IPS-15b (cell line): ENCODE results near the gene NOP53.
A peak's percentile ranks its signal among the peaks of the same experiment; 100 is the strongest.
"Not testable (repeated sequence)": the region's sequence is repeated elsewhere in the genome, so short reads cannot be mapped to it uniquely, and the experiment has no call there.

Experiments
- H3K27me3 ChIP-seq: one replicate; pipeline ENCODE4 v1.6.1; 2013; ENCODE audit warnings: low read length; ENCODE audit not compliant: control insufficient read depth, insufficient read depth
- H3K36me3 ChIP-seq: one replicate; pipeline ENCODE4 v1.6.1; 2013; ENCODE audit warnings: low read length; ENCODE audit not compliant: control insufficient read depth, insufficient read depth
- H3K4me1 ChIP-seq: one replicate; pipeline ENCODE4 v1.6.1; 2013; ENCODE audit warnings: mild to moderate bottlenecking, low read length; ENCODE audit not compliant: control insufficient read depth, insufficient read depth
- H3K4me3 ChIP-seq: one replicate; pipeline ENCODE4 v1.5.1; 2013; ENCODE audit warnings: low read depth, low read length
- H3K9ac ChIP-seq: one replicate; pipeline ENCODE4 v1.6.1; 2013; ENCODE audit warnings: low read depth, mild to moderate bottlenecking, low read length
- H3K9me3 ChIP-seq: one replicate; pipeline ENCODE4 v1.6.1; 2013; ENCODE audit warnings: mild to moderate bottlenecking, low read length; ENCODE audit not compliant: control insufficient read depth, insufficient read depth

The NOP53 gene

DNA sequence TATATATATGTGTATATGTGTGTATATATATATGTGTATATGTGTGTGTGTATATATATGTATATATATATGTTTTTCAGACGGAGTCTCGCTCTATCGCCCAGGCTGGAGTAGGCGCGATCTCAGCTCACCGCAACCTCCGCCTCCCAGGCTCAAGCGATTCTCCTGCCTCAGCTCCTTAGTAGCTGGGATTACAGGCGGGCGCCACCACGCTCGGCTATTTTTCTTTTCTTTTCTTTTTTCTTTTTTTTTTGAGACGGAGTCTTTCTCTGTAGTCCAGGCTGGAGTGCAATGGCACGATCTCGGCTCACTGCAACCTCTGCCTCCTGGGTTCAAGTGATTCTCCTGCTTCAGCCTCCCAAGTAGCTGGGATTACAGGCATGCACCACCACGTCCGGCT lies 783 bp downstream of the NOP53 start:
- not testable (repeated sequence) for H3K9me3 ChIP-seq, H3K4me1 ChIP-seq, H3K27me3 ChIP-seq
- Histone ChIP-seq H3K36me3 (peaks cover 27% of the 10 kb centered on the region), H3K4me3 (peak overlapping the region; percentile 78), H3K9ac (peak overlapping the region; percentile 73)

DNA sequence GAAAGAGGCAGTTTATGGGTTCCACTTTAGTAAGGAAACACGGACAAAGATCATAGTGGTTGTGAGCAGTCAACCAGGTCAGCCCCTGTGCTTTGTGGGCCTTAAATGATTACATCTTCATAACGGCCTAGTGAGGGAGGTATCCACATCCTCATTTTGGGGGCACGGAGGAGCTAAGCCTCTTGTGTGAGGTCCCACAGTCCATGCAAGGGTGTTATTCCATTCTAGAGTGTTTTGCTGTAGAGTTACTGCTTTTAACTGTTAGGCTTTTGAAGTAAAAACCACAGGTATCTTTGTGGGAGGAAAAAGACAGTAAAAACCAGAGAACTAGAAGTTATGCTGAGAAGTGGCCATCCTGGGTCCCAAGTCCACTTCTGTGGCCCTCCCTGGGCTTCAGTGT lies 4.0 kb downstream of the NOP53 start:
- no peak overlapping the region for H3K4me3 ChIP-seq
- no peaks in the 10 kb centered on the region for H3K27me3 ChIP-seq
- H3K4me1 ChIP-seq = no peaks in the 10 kb centered on the region
- H3K9me3 ChIP-seq = no peaks in the 10 kb centered on the region
- peaks cover 58% of the 10 kb centered on the region for H3K36me3 ChIP-seq
- H3K9ac ChIP-seq = no peak overlapping the region

DNA sequence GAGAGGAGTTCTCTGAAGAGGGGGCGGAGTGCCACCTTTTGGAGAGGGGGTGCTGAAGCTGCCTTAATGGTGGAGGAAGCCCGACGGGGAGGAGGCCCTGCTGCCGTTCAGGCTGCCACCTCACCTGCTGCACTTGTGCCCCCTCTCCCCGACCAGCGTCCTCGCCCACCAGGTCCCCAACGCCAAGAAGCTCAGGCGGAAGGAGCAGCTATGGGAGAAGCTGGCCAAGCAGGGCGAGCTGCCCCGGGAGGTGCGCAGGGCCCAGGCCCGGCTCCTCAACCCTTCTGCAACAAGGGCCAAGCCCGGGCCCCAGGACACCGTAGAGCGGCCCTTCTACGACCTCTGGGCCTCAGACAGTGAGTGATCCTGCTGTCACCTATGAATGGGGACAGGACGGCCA lies 5.4 kb downstream of the NOP53 start:
- Histone ChIP-seq H3K27me3 (no peaks in the 10 kb centered on the region), H3K9ac (no peak overlapping the region), H3K4me1 (no peaks in the 10 kb centered on the region), H3K36me3 (peaks cover 68% of the 10 kb centered on the region), H3K4me3 (no peak overlapping the region), H3K9me3 (no peaks in the 10 kb centered on the region)

DNA sequence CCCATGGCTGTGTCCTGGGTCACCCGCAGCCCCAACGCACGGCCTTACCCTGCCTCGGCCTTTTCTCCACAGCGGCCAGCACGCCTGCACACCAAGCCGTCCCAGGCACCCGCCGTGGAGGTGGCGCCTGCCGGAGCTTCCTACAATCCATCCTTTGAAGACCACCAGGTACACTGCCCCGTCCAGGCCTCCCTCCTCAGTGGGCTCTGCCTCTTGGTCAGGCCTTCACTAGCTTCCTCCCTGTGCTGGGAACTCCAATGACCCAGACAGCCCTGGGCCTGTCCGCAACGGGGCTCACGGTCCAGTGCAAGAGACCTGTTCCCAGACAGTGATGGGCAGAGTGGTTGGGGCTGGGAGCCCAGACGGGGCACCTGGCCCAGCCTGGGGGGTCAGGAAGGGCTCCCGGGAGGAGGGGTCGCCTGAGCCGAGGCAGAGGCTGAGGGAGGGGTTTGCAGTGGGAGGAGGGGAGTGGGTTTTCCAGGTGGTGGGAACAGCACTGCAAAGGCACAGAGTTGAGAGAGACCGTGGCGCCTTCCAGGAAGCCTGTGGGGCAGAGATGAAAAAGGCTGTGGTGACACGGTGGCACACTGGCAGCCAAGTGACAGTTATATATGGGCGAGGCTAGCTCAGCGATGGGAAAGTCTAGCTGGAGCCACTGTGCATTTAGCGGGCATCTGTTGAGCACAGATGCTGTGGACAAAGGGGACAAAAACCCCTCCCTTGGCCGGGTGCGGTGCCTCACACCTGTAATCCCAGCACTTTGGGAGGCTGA lies 7.3 kb downstream of the NOP53 start:
- Histone ChIP-seq H3K27me3 (no peaks in the 10 kb centered on the region), H3K9ac (no peak overlapping the region), H3K4me3 (no peak overlapping the region), H3K36me3 (peaks cover 81% of the 10 kb centered on the region), H3K9me3 (no peaks in the 10 kb centered on the region), H3K4me1 (no peaks in the 10 kb centered on the region)

DNA sequence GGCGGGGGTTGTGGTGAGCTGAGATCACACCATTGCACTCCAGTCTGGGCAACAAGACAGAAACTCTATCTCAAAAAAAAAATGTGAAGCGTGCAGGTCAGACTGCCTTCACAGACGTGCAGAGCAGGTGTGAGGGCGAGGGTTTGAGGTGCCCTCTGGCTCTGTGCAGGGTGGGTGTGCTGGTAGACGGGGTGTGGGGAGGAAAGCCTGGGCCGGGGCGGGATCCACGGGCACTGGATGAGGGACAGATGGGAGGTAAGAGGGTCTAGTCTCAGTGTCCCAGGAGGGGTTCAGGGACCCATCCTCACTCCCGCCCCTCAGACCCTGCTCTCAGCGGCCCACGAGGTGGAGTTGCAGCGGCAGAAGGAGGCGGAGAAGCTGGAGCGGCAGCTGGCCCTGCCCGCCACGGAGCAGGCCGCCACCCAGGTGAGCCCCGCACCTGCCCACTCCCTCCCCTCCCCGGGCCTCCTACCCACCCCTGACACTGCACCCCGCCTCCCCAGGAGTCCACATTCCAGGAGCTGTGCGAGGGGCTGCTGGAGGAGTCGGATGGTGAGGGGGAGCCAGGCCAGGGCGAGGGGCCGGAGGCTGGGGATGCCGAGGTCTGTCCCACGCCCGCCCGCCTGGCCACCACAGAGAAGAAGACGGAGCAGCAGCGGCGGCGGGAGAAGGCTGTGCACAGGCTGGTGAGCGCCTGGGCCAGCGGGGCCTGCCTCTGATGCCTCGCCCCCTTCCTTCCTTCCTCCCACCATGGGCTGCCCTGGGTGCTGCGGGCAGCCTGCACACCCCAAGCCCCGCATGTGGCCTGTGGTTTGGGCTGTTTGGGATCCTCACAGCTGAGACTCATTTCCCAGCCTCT lies 9.1 kb downstream of the NOP53 start:
- Histone ChIP-seq H3K27me3 (no peaks in the 10 kb centered on the region), H3K4me1 (no peaks in the 10 kb centered on the region), H3K36me3 (peaks cover 74% of the 10 kb centered on the region)

DNA sequence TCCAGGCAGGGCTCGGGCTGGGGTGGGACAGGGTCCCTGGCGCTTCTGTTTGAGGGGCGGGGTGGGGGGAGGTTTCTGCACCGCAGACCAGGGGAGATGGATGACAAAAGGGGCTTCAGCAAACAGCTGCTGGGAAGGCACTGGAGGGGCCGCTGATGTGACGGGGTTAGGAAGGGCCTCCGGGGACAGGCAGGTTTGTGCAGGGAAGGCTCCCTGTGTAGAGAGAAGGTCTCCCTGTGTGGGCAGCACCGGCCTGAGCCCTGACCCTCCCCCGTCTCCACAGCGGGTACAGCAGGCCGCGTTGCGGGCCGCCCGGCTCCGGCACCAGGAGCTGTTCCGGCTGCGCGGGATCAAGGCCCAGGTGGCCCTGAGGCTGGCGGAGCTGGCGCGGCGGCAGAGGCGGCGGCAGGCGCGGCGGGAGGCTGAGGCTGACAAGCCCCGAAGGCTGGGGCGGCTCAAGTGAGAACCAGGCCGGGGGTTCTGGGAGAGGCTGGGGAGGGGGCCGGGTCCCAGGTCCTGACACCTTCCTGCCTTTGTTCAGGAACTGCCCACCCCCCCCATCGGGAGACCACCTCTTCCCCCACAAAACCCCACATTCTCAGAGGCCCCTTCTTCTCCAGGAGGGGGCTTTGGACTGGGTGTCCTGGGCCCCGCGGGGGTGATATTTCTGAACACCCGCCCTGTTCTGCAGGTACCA lies 9.9 kb downstream of the NOP53 start:
- H3K36me3 ChIP-seq = peaks cover 72% of the 10 kb centered on the region
- H3K4me3 ChIP-seq = no peak overlapping the region
- no peak overlapping the region for H3K9ac ChIP-seq
- no peaks in the 10 kb centered on the region for H3K27me3 ChIP-seq
- H3K4me1 ChIP-seq = no peaks in the 10 kb centered on the region
- H3K9me3 ChIP-seq = no peaks in the 10 kb centered on the region

More for the DNA sequence above, 9.1 kb downstream of the NOP53 start:
- no peaks in the 10 kb centered on the region for H3K9me3 ChIP-seq
- H3K9ac ChIP-seq = no peak overlapping the region
- H3K4me3 ChIP-seq = no peak overlapping the region

DNA sequence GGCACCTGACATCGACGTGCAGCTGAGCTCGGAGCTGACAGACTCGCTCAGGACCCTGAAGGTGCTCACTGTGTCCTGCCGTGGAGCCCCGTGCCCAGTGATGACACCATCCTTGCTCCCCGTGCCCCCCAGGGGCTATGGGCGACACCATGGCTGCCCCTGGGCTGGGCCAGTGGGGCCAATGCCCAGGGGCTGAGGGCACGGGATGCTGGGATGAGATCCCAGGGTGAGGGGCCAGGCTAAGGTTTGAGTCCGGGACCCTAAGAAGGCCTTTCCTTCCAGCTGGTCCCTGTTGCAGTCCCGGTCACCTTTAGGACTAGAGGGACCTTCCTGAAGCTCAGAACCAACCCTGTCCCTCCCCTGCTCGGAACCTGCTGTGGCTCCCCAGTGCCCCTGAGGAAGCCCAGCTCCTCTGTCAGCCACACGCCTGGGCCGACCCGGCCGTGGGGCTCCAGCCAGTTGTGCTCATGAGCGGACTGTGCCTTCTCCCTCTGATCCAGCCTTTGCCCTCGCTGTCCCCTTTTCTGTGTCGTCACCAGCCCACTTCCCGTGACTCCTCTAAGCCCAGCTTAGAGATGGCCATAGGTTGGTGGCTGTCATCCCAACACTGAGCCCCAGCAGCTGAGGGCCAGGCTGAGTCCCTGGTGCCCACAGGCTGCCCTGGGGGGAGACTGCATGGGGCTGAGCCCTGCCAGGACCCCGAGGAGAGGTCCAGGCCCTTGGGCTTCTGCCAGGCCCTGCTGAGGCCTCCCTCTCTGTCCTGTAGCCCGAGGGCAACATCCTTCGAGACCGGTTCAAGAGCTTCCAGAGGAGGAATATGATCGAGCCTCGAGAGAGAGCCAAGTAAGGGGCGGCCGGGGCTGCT lies 10.6 kb downstream of the NOP53 start:
- H3K27me3 ChIP-seq = no peaks in the 10 kb centered on the region
- no peaks in the 10 kb centered on the region for H3K9me3 ChIP-seq
- no peaks in the 10 kb centered on the region for H3K4me1 ChIP-seq
- no peak overlapping the region for H3K9ac ChIP-seq
- H3K4me3 ChIP-seq = no peak overlapping the region
- peaks cover 64% of the 10 kb centered on the region for H3K36me3 ChIP-seq

DNA sequence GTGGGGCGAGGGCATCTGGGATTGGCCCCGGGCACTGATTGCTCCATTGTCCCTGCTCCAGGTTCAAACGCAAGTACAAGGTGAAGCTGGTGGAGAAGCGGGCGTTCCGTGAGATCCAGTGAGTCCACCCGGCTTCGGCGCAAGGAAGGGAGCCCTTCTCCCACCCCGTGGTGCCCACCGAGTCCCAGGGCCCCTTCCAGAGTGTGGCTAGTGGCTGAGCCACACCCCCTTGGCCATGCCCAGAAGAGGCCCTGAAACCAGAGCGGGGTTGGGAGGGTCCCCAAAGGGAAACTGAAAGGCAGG lies 11.2 kb downstream of the NOP53 start:
- Histone ChIP-seq H3K4me1 (no peaks in the 10 kb centered on the region), H3K9me3 (no peaks in the 10 kb centered on the region), H3K9ac (no peak overlapping the region), H3K4me3 (no peak overlapping the region), H3K36me3 (peaks cover 58% of the 10 kb centered on the region), H3K27me3 (no peaks in the 10 kb centered on the region)

DNA sequence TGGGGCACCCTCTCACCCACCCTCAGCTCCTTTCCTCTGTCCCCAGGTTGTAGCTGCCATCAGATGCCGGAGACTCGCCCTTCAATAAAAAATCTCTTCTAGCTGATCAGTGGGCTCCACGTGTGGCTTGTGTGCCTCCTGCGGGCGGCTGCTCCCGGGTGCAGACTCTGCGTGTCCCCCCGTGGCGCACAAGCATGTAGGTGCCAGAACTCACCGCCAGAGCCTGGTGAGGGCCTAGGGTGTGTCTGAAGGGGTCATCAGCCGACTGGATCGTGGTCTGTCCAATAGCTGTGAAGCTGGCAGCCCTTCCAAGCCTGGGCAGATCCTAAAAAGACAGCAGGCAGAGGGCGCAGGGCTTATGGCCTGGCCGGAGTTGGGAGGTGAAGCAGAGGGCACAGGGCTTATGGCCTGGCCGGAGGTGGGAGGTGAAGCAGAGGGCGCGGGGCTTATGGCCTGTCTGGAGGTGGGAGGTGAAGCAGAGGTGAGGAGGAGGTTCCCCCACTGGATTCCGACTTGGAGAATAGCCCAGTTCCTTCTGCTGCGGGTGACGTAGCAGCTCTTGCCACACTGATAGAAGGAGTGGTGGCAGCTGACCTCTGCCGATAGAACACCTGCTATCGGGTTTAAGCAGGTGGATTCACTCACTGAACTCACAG lies 11.7 kb downstream of the NOP53 start:
- Histone ChIP-seq H3K36me3 (peaks cover 53% of the 10 kb centered on the region), H3K4me3 (no peak overlapping the region), H3K27me3 (no peaks in the 10 kb centered on the region), H3K9me3 (no peaks in the 10 kb centered on the region), H3K4me1 (no peaks in the 10 kb centered on the region), H3K9ac (no peak overlapping the region)

DNA sequence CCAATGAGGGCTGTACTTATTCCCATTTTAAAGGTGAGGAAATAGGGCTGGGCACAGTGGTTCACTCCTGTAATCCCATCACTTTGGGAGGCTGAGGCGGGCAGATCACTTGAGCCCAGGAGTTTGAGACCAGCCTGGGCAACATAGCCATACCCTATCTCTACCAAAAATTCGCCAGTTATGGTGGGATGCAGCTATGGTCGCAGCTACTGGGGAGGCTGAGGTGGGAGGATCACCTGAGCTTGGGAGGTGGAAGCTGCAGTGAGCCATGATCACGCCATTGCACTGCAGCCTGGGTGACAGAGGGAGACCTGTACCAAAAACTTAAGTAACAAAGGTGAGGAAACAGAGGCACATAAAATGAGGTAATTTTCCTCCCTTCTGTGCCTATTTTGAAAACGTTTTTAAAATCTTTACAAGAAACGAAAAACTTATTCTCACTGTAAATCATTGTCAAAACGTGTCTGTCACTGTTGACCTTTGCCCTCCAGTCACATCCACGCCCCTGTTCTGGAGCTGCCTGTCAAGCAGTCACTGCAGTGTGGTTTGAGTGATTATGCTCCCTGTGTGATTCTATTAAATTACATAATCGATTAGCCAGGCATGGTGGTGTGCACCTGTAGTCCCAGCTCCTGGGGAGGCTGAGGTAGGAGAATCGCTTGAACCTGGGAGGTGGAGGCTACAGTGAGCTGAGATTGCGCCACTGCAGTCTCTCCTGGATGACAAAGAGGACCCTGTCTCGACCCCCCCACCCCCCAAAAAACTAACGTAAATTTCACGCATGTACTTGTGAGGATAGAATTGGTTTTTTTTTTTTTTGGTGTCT lies 12.5 kb downstream of the NOP53 start:
- Histone ChIP-seq H3K27me3 (no peaks in the 10 kb centered on the region), H3K9ac (no peak overlapping the region), H3K9me3 (no peaks in the 10 kb centered on the region), H3K4me3 (no peak overlapping the region), H3K36me3 (peaks cover 46% of the 10 kb centered on the region), H3K4me1 (no peaks in the 10 kb centered on the region)
